H7 (cell line): ENCODE results near the gene CTSH. TPM values are rescaled to one million over a fixed set of nuclear protein-coding genes. Genes with fewer than 3 reads are reported as not detected.

Experiments
- DNase-seq: peaks from one replicate; pipeline ENCODE4 v3.0.0; 2012
- H3K27me3 ChIP-seq: 2 replicates; pipeline ENCODE4 v1.6.0; 2011; ENCODE audit warnings: mild to moderate bottlenecking, low read length; ENCODE audit not compliant: control insufficient read depth, insufficient read depth
- H3K36me3 ChIP-seq: replicated peaks from 2 replicates; pipeline ENCODE4 v1.5.1; 2011; ENCODE audit warnings: low read length; ENCODE audit not compliant: control insufficient read depth, insufficient read depth
- H3K4me3 ChIP-seq: 2 replicates; pipeline ENCODE4 v1.5.1; 2011; ENCODE audit warnings: low read depth, mild to moderate bottlenecking, control low read depth, low read length, moderate library complexity; ENCODE audit not compliant: insufficient read depth
- total RNA-seq: library from RNA; depleted of rRNA; stranded (reverse); fragments of >200 nt; shearing (Covaris generic); gene quantifications from 2 replicates; pipeline ENCODE4 v1.2.3, GENCODE V29; 2014

The CTSH gene
- total RNA-seq, 1 experiment from 2014 or later: 16.9 TPM

DNA sequence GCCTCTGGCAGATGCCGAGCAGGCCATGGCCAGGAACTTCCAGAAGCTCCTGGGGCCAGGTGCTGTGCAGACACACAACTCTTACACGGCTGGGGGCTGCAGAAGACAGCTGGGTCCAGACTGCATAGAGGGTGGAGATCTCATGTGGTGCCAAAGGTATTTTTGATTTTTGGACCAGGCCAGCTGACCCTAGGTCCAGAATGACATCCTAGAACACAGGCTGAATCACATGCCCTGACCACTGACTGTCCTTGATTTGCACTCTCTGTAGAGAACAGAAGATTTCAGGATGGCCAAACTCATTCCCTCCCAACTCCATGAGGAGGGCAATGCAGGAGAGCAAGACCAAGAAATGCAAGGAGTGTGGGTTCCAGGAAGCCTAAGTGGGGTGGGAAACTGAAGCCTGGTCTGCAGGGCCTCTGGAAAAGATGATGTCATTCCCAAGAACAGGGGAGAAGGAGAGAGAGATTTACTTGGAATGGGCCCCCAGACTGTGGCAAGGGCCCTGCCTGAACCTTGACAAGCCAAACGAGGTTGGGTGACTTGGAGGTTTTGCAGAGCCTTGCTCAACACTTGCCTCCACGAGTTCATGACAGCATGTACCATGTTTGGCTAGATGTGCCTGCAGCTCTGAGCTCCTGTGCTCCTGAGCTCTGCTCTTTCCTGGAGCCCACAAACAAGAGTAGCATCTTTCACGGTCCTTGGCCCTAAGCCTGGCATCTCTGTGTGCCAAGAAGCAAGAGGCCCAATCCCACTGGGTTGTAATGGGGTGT lies 38.5 kb upstream of the CTSH start:
- no peaks in the 10 kb centered on the region for H3K36me3 ChIP-seq
- H3K27me3 ChIP-seq: peaks cover 2% of the 10 kb centered on the region; the same call in 1 of the 2 replicates
- H3K4me3 ChIP-seq: no peak overlapping the region
- DNase-seq: no peak

DNA sequence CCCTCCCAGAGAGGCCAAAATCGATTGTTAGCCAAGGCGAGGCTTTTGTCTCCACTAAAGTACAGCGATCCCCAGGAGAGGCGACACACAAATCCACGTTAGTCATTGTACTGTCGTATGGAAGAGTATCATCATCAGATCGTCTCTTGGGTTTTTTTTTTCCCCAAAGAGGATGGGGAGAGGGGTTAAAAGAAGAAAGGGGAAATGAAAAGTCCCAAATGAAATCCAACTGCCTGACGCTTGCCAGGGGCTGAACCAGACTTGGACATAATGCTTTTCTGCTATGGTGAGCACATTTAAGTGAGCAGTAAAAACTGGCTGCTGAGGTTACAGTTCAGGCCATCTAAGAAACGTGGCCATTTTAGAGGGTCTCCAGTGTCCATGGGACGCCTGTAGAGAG lies 37.9 kb upstream of the CTSH start:
- no peaks in the 10 kb centered on the region for H3K36me3 ChIP-seq
- DNase-seq: no peak
- H3K4me3 ChIP-seq: no peak overlapping the region
- peaks cover 2% of the 10 kb centered on the region; the same call in 1 of the 2 replicates for H3K27me3 ChIP-seq

DNA sequence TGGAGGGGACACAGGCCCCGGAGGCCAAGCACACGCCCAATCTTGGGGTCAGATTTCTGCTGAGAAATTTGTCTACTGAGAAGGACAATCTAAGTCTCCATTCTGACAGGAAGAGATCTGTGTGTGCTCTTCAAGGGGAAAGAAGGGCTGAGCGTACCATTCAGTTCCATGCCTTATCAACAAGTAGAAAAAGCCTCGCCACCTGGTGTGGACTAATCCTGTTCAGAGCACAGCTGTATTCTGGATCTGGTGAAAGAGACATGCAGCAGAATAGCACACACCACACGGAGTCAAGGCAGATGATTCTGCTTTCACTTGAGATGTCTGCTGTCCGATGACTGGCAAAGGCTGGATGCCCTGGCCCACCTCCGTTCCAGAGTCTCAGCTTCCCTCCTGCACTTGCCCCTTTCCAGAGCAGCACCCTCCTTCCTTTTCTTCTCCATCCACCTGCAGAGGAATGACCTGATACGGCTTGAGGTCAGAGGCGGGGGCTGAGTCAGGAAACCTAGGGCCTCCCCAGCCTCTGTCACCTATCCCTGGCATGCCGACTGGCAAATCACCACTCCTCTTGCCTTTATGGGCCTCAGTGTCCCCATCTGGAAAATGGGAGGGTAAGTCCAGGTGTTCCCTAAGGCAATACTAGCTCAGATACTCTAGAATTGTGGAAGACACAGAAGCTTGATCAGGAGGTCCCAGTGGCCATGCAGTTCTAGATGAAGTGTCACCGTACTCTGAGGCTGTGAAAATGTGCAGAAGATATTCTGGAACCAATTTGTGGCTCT lies 36.9 kb upstream of the CTSH start:
- Histone ChIP-seq H3K27me3 (peaks cover 2% of the 10 kb centered on the region; the same call in 1 of the 2 replicates), H3K4me3 (no peak overlapping the region)
- DNase-seq: no peak

DNA sequence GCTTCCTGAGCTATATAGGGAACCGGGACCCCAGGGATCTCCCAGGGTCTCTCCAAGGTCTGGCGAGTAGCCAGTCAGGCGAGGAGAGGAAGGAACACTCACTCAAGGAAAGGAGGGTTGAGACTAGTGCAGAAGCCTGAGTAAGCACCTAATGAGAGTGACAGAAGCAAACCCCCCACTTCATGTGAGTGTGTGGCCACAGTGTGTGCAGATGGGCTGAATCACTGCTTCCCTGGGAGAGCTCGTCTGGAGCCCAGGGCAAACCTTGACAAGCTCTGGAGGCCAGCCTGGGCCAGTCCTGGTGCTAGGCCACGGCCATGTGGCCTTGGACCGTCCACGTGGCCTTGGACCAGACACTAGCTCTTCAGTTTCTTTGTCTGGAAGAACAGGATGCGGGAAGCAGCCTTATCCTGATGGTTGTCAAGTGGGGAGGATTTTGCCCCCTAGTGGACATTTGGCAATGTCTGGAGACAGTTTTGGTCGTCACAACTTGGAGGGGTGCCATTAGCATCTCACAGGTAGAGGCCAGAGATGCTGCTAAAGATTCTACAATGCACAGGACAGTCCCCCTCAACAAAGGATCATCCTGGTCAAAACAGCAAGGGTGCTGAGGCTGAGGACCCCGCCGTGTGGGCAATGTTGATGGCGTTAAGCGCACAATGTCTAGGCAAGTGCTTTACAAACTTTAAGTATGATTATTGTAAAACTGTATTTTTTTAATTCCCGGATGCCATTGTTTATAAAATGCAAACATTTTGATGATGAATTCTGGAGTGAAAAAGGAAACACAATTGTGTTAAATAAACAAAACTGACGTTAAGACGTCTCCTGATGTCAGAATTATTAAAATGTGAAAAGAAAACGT lies 34.8 kb upstream of the CTSH start:
- peak; percentile 91 for DNase-seq
- Histone ChIP-seq H3K36me3 (no peaks in the 10 kb centered on the region), H3K27me3 (peaks cover 2% of the 10 kb centered on the region; the same call in 1 of the 2 replicates), H3K4me3 (no peak overlapping the region)

More for the DNA sequence above, 36.9 kb upstream of the CTSH start:
- no peaks in the 10 kb centered on the region for H3K36me3 ChIP-seq

DNA sequence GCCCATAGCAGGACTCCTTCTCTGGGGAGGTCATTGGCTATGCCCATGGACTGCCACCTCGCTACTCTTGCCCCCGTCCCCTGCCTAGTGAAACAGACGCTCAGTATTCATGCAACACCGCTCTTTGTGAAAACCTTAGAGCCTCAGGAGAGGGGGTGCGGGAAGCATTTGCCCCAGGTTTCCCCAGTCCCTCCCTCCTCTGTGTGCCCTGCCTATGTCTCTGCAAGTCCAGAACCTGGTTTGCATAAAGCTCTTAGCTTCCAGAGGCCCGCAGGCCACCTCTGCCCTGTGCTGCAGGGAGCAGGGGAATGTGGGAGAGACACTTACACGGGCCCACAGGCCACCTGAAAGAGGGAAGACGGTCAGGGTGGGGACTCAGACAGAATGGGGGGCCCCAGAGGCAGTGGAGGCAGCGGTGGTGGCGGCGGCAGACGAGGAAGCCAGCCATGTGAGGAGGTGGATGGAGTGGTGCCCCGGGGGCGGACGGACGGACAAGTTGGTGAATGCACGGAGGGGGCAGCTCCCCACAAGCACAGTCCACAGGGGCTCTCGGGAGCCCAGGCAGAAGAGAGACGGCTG lies 33.8 kb upstream of the CTSH start:
- DNase-seq: no peak

DNA sequence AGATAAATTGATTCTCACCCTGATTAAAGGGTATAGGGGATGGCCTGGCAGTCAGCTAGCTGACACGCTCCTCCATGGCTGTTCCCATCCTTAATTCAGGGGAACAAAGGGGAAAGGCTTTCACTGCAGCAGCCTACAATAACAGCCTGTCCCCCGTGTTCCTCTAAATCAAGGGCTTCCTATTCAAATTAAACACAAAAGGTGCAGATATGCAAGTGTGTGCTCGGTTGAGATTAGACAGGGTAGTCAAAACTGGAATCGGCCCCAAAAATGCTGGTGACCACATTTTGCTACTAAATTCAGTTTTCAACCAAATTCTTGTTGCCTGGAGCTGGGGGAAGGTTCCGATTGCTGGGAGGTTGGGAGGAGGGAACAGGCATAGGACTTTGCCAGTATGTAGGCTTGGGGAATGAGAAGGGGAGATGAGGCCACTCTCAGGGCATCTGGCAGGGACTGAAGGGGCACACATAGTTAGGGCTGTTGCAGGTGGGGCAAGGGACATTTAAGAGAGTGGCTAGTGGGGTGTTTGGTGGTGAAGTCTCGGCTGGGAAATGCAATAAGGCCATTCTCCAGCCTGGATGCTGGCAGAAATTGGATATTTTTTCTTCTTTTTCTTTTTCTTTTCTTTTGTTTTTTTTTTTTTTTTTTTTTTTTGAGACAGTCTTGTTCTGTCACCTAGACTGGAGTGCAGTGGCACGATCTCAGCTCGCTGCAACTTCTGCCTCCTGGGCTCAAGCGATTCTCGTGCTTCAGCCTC lies 32.9 kb upstream of the CTSH start:
- DNase-seq: no peak
- Histone ChIP-seq H3K4me3 (no peak overlapping the region), H3K36me3 (no peaks in the 10 kb centered on the region), H3K27me3 (peaks cover 2% of the 10 kb centered on the region; the same call in 1 of the 2 replicates)

More for the DNA sequence above, 33.8 kb upstream of the CTSH start:
- Histone ChIP-seq H3K4me3 (no peak overlapping the region), H3K36me3 (no peaks in the 10 kb centered on the region), H3K27me3 (peaks cover 2% of the 10 kb centered on the region; the same call in 1 of the 2 replicates)

DNA sequence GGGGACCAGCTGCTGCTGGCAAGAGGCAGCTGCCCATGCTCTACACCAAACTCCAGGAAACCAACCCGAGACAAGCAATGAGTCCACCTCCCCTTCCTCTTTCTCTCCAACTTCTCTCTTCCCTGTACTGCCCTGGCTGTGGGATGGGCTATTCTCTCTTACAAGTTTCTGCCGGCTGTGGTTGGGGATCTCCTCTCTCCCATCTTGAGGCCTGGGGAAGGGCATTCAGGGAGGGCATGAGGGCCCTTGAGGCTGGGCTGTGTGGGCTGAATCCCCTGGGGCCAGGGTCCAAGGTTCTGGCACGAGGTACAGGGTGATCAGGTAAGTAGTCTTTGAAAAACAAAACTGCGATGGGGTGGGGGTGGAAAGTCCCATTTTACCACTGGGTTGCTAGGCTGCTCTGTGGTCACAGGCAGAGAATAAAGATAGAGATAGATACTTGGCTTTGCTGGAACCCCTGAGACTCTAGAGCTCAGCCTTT lies 32.3 kb upstream of the CTSH start:
- Histone ChIP-seq H3K27me3 (peaks cover 2% of the 10 kb centered on the region; the same call in 1 of the 2 replicates), H3K4me3 (no peak overlapping the region), H3K36me3 (no peaks in the 10 kb centered on the region)
- DNase-seq: no peak

DNA sequence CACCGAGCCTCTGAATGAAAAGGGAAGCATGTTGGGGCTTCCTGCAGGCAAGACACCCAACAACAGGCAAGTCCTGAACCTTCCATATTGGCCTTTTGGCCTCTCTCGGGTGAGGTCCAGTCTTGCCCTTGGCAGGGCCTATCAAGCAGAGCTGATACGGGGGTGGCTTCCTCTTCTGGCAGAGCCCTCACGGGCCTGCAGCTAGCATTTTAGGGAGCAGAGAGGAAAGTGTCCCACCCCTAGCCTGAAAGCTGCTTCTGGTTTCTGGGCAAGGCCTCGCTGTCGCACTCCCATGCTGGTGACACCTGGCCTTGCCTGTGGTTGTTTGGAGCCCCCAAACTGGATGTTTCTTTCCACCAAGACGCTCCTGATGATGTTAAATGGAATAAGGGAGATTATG lies 31.8 kb upstream of the CTSH start:
- DNase-seq: no peak
- H3K36me3 ChIP-seq: no peaks in the 10 kb centered on the region
- no peak overlapping the region for H3K4me3 ChIP-seq
- H3K27me3 ChIP-seq: peaks cover 2% of the 10 kb centered on the region; the same call in 1 of the 2 replicates

DNA sequence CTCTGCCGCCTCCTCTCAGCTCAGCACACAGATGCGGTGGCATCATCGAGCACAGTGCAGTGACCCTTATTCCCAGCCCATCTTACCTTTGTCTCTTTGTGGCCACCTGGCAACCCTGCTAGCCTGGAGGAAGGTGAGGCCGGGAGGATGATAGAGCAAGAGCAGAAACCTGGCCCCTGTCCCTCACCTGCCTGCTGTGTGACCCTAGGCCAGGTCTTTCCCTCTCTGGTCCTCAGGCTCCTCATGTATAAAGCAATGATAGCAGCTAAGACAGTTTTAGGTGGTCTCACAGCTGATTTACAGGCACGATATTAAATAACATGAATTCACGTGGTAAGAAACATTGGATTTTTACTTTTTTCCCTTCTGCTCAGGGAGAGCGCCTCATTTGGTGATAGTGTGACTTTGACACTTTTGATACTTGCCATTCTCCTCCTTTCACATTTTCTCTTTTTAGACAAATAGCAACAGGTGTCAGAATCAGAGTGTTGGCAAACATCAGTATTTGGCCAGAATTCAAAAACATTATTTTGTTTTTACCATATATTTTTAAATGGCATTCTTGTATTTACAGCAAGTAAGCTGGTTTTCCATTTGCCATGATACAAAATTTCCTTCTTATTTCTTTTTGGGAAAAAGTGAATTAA lies 29.5 kb upstream of the CTSH start:
- Histone ChIP-seq H3K4me3 (no peak overlapping the region), H3K36me3 (no peaks in the 10 kb centered on the region), H3K27me3 (peaks cover 2% of the 10 kb centered on the region; the same call in 1 of the 2 replicates)
- DNase-seq: no peak

DNA sequence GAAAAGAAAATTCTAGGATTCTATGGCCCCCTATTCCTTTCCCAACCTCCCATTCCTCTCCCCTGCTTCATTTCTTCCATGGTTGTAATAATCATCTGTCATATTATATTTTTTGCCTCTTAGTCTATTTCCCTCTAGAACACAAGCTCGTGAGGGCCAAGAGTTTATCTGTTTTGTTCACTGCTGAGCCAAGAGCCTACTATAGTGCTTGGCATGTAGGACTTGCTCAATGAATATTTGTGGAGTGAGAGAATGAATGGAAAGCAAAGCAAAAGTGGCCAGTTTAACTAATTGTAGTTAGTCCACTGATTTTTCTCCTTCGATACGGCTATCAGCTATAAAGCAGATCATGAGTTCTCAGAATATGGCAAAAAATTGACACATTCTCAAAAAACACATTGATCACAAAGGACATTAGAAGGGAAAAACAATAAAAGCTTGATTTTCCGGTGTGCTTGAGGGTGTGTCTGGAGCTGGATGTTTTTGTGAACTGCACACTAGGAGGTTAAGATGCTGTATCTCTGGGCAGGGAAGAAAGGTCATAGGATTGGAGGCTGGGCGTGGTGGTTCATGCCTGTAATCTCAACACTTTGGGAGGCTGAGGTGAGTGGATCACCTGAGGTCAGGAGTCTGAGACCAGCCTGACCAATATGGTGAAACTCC lies 25.0 kb upstream of the CTSH start:
- Histone ChIP-seq H3K36me3 (no peaks in the 10 kb centered on the region), H3K27me3 (no peaks in the 10 kb centered on the region), H3K4me3 (no peak overlapping the region)
- no peak for DNase-seq

DNA sequence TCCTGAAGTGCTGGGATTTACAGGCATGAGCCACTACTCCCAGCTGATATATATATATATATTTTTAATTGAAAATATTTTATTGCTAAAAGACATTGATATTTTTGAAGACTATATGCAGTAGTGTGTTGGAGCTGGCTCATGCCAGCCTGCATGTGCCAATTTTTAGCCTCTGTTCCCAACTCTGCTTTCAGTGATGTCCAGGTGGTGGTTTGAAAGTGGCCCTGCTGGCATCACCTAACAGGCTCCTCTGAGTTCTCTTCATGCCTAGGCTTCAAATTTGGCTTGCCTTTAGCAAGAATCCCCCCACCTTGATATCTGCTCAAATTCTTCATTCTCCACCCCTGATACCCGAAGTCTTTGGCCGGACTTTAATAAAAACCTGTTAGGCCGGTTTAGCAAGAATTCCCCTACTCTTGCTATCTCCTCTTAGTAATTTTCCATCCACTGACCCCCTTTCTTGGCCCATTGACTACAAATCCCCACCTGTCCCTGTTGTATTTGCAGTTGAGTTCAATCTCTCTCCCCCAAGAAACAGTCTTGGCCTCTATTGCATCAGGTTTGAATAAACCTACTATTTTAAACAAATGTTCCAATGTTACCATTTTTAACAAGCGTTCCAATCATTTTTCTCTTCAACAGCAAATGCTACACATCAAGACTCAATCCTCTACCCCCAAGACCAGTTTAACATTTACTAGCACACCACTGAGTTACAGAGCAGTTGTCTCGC lies 23.9 kb upstream of the CTSH start:
- Histone ChIP-seq H3K27me3 (no peaks in the 10 kb centered on the region), H3K4me3 (no peak overlapping the region), H3K36me3 (no peaks in the 10 kb centered on the region)
- DNase-seq: no peak

DNA sequence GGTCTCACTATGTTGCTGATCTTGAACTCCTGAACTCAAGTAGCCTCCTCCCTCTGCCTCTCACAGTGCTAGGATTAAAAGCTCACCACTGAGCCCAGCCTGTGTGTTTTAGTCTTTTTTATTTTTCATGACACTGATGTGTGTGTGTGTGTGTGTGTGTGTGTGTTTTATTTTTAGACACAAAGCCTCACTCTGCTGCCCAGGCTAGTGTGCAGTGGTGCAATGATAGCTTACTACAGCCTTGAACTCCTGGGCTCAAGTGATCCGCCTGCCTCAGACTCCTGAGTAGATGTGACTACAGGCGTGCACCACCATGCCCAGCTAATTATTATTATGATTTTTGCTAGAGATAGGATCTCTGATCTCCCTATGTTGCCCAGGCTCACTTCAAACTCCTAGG lies 23.3 kb upstream of the CTSH start:
- Histone ChIP-seq H3K27me3 (no peaks in the 10 kb centered on the region), H3K36me3 (no peaks in the 10 kb centered on the region)
- DNase-seq: no peak

More for the DNA sequence above, 23.3 kb upstream of the CTSH start:
- H3K4me3 ChIP-seq: no peak overlapping the region
